Activated T-helper 1 cell treated with Interleukin-2 at 50 U/mL for 16 hours (primary cell): ENCODE results near the gene STPG1.

Source experiments
- DNase-seq: peaks from one replicate; pipeline ENCODE4 v3.0.0-alpha.2; 2020; ENCODE audit warnings: low read depth

The STPG1 gene

GRCh38 chr1:24341260-24341659 is 72.3 kb downstream of the STPG1 start:
- DNase-seq: no peak

GRCh38 chr1:24340770-24341169 is 72.8 kb downstream of the STPG1 start:
- DNase-seq: no peak

GRCh38 chr1:24339996-24340395 is 73.6 kb downstream of the STPG1 start:
- DNase-seq: no peak

- no peak for DNase-seq
These were observed 75.1 kb downstream of the STPG1 start for GRCh38 chr1:24338447-24338846.

GRCh38 chr1:24337455-24337854 is 76.1 kb downstream of the STPG1 start:
- DNase-seq: no peak

GRCh38 chr1:24336075-24336474 is 77.5 kb downstream of the STPG1 start:
- no peak for DNase-seq

- no peak for DNase-seq
These were observed 81.5 kb downstream of the STPG1 start for GRCh38 chr1:24331961-24332673.

GRCh38 chr1:24329797-24330543 is 83.6 kb downstream of the STPG1 start:
- DNase-seq: no peak

GRCh38 chr1:24329331-24329730 is 84.3 kb downstream of the STPG1 start:
- no peak for DNase-seq

- no peak for DNase-seq
These were observed 85.7 kb downstream of the STPG1 start for GRCh38 chr1:24327891-24328290.

- DNase-seq: no peak
These were observed 86.1 kb downstream of the STPG1 start for GRCh38 chr1:24327486-24327885.

GRCh38 chr1:24325587-24326449 is 87.8 kb downstream of the STPG1 start:
- no peak for DNase-seq

GRCh38 chr1:24324903-24325302 is 88.7 kb downstream of the STPG1 start:
- DNase-seq: no peak

GRCh38 chr1:24323281-24323680 is 90.3 kb downstream of the STPG1 start:
- DNase-seq: no peak

GRCh38 chr1:24322470-24323177 is 91.0 kb downstream of the STPG1 start:
- no peak for DNase-seq

GRCh38 chr1:24321697-24322469 is 91.7 kb downstream of the STPG1 start:
- peak; percentile 39 for DNase-seq

- DNase-seq: no peak
These were observed 92.5 kb downstream of the STPG1 start for GRCh38 chr1:24321126-24321525.

- DNase-seq: no peak
These were observed 93.6 kb downstream of the STPG1 start for GRCh38 chr1:24319962-24320361.

- no peak for DNase-seq
These were observed 94.2 kb downstream of the STPG1 start, which contains the start of gene GRHL3 for GRCh38 chr1:24319312-24319863. TSS of gene GRHL3 (plus strand) at chr1:24319357. CDS start at chr1:24319552, 195 bp downstream.

- DNase-seq: no peak
These were observed 94.8 kb downstream of the STPG1 start for GRCh38 chr1:24318615-24319311.
